Activated T-cell treated with anti-CD3 and anti-CD28 coated beads for 1 hour (primary cell): Measurements from ENCODE around the gene ARTN.

Experiments
- DNase-seq: peaks from one replicate; pipeline ENCODE4 v3.0.0-alpha.2; 2020; ENCODE audit warnings: low read depth

ARTN gene

GRCh38 chr1:43933386-43934100 is at the start of gene ARTN:
Gene ARTN, plus strand, starts transcription at chr1:43933801. Its CDS starts 1,856 bp downstream, at chr1:43935657.
- DNase-seq, result no peak

- DNase-seq, result no peak
These were observed 48.3 kb upstream of the ARTN start for GRCh38 chr1:43885279-43885801.

- DNase-seq, result no peak
These were observed 45.9 kb upstream of the ARTN start for GRCh38 chr1:43887748-43888147.

- DNase-seq, result no peak
These were observed 42.8 kb upstream of the ARTN start for GRCh38 chr1:43890815-43891214.

DNA sequence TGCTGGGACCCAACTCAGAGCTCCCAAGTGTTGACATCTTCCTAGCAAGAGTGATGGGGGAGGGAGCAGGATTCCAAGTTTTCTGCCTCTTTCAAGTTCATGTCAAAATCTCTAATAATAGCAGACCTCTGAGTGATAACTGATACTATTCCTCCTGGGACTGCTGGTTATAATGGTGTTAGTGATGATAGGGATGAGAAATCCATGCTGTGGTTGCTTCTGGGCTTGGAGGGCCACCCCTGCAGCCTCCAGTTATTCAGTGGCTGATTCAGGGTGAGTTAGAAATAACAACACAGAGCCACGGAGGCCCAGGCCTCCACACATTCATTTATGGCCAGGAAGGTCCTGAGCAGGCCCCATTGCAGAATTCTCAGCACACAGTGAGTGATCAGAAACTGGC is 40.6 kb upstream of the ARTN start:
- no peak for DNase-seq

DNA sequence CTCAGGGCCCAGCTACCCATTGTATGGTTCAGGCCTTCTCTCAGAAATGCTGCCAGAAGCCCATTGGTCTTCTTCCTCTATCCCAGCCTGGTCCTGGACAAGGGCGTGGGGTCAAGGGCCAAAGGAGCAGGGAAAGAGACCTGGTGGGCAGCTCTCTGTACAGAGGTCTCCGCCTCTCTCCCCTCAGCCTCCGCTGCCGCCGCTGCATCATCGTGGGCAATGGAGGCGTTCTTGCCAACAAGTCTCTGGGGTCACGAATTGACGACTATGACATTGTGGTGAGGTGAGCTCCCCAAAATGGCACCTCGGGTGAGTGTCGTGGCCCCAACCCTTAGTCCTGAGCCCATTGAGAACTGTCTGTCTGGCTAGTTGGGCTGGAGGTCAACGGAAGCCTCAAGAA is 34.6 kb upstream of the ARTN start:
- no peak for DNase-seq

DNA sequence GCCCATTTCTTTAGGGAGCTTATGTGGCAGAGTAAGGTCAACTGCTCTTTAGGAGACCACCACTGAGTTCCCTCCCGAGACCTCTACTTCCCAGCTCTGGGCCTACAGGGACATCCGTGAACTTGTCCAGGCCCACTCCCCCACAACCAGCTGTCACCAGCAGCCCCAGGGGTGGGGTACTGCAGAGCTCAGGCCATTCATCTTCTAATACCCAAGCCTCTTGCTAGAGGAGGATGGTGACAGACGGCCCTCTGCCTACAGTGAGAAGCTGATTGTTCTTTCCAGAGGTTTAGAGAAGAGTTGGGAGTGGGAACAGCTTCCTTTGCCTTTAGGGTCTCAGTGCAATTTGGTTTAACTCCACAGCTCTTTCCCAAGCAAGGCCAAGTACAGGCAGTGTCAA is 33.2 kb upstream of the ARTN start:
- no peak for DNase-seq

DNA sequence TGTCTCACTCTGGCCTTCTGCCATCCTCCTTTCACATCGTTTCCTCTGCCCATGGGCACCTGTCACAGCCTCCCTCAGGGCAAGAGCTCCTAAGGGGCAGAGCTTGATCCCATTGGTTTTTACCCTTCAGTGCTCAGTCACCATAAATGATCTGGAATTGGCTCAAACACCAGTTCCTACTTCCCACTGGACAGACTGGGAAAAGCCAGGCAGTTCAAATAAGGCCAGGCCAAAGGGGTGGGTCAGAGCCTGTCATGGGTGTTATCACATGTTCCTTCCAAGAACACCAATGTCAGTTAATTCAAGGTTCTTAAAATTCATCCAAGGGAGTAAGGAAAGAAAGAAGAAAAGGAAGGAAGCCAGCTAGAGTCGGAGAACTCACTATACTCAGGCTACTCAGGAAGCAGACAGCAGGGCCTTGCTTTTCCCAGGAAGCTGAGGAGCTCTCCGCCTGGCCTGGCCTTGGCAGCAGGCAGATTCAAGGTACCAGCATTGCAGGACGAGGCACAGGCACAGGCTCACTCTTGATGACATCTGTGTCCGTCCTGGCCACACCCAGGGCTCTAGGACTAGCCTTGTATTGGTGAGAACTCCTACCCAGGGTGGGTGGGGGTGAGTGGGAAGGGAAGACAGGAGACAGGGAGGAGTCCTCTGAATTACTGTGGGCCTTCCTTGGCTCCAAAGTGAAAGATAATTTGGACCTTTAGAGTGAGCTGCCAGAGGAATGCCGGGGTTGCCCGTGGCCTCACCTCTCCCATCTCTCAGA is 32.2 kb upstream of the ARTN start:
- DNase-seq, result no peak

DNA sequence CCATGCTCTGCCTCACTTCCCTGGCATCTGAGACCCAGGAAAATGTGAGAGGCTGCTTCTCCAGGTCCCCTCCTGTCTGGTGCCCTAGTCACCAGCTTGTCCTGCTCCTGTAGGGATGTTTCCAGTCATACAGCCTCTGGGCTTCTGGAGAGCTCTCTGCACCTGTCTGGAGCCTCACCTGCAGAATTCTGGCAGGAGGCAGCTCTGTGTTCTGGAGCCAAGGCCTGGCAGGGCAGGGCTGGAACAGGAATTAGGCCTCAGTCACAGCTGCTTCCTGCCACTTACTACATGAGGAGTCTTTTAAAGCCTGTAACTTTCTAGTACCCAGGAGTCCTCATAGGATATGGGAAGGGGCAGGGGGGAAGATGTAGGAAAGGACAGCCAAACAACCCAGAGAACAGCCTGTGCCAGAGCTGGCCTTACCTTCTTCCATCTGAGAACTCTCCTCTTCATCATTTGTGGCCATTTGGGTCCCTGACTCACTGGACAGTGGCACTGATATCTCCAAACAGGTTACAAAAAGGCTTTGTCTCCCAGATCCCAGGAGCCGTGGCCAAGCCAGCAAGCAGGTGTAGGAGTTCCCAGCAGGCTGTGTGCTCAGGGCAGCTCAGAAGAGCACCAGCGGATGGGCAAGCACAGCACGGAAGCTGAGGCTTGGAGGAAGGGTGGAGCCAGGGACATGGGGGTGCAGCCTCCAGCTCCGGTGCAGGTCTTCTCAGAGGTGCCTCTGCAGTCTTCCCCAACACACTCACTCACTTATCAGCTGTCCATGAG is 31.4 kb upstream of the ARTN start:
- DNase-seq, result no peak

DNA sequence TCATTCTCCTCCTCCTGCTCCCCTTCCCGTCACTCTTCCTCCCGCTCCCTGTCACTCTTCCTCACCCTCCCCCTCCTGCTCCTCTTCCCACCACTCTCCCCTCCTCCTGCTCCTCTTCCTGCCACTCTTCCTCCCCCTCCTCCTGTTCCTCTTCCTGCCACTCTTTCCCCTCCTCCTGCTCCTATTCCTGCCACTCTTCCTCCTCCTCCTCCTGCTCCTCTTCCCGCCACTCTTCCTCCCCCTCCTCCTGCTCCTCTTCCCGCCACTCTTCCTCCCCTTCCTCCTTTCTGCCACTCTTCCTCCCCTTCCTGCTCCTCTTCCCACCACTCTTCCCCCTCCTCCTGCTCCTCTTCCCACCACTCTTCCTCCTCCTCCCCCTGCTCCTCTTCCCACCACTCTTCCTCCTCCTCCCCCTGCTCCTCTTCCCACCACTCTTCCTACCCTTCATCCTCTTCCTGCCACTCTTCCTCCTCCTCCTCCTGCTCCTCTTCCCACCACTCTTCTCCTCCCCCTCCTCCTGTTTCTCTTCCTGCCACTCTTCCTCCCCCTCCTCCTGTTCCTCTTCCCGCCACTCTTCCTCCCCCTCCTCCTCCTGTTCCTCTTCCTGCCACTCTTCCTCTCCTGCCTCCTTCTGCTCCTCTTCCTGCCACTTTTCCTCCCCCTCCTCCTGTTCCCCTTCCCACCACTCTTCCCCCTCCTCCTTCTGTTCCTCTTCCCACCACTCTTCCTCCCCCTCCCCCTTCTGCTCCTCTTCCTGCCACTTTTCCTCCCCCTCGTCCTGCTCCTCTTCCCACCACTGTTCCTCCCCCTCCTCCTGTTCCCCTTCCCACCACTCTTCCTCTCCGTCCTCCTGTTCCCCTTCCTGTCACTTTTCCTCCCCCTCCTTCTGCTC is 28.7 kb upstream of the ARTN start:
- DNase-seq, result no peak

- DNase-seq, result no peak
These were observed 25.4 kb upstream of the ARTN start for GRCh38 chr1:43908226-43908625.

- DNase-seq, result no peak
These were observed 24.7 kb upstream of the ARTN start for GRCh38 chr1:43908858-43909257.

DNA sequence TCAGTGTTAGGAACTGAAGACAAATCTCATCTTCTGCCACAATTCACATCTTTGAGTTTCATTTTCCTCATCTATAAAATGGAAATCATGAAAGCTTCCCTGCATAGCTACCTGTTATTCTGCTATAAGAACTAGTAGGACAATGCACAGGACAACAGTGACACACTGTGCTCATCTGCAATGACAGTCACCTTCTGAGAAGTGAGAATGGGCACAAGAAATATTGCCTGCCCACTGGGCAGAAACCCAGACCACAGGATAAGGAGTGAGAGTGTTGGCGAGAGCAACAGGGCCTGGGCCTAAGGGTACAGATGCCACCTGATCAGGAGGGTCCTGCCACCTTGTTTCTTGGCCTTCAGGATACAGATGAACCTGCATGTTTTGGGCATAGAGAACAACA is 23.3 kb upstream of the ARTN start:
- no peak for DNase-seq

- DNase-seq, result no peak
These were observed 21.0 kb upstream of the ARTN start for GRCh38 chr1:43912607-43913006.

DNA sequence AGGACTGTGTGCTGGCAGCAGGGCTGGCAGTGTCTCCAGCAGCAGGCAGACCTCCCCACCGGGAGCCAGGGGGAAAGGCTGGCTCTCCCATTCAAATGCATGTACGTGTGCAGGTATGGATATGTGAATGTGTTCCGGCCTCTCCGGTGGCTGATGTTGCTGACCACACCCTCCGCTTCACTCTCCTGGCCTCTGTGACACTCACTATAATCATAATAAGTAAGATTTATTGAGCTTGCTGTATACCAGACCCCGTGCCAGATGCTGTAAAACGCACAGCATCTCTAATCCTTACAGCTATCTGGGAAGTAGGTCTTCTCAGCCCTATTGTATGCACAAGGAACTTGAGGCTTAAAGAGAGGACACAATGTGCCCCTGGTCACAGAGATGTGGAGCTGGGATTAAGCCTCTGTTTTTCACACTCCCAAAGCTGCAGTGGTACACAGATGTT is 20.5 kb upstream of the ARTN start:
- DNase-seq, result no peak

GRCh38 chr1:43913666-43914360 is 19.8 kb upstream of the ARTN start:
- no peak for DNase-seq

DNA sequence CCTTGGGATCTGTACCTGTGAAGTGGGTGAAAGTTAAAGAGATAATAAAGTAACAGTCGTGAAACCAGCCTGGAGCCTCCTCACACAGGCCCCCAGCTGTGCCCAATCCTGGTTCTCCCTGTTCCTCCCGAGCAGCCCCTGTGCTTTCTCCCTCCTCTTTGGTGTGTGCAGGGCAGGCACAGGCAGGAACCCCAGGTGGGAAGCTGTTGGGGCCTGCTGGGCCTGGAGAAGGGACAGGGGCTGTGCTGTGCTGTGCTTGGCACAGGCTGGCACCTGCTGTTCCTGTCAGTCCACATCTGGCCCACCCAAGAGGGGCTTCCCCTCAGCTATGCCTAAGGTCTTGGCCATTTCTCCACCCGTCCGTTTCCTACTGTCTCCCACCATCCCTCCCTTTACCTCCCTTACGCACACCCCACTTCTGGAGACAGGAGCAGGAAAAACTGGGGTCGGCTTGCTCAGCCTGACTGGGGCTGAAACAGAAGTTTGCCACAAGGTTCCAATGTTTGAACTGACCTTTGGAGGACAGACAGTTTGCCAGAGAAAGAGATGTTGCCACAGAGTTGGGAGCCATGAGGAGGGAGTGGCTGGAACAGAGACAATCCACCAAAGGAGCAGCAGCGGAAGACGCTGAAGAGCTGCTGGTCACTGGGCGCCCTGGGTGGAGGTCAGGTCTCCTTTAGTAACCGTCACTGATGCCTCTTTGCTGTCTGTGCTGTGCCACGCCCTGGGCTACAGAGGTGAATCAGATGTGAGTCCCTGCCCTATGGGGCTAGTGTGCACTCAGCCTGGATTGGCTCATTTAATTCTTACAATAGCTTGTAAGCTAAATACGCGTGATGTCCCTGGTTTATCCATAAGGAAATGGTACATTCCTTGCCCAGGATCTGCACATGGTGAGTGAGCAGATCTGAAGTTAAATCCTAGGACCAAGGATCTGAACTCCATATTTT is 18.8 kb upstream of the ARTN start:
- no peak for DNase-seq

- no peak for DNase-seq
These were observed 13.7 kb upstream of the ARTN start for GRCh38 chr1:43919906-43920305.

GRCh38 chr1:43921022-43921421 is 12.6 kb upstream of the ARTN start:
- no peak for DNase-seq

DNA sequence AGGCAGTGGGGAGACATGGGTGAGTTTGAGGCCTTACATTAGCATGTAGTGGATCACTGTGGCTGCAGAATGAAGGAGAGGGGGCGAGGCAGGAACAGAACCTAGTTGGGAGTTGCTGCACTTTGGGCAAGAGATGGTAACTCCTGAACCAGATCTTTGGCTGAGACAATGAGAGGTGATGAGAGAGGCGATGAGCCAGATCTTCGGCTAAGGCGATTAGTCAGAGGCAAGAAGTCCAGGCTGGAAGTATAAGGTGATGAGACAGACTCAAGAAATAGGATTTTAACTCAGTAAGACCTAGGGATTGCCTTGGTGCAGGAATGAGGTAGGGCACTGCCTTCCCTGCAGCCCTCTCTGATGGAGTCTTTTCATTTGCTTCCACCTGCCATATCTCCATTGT is 9.1 kb upstream of the ARTN start:
- no peak for DNase-seq
